ENCODE results near the gene OTOF. TPM values are rescaled to one million over a fixed set of nuclear protein-coding genes. Genes with fewer than 3 reads are reported as not detected.

Gene OTOF
- total and polyA plus RNA-seq, 4 donors, result 0.03 to 0.09 (median 0.08) TPM; not detected in 1

- H3K4me1 ChIP-seq (ENCODE audit: control insufficient read depth in 5 of 5, insufficient read depth in 5 of 5, low read length in 5 of 5), result peaks cover 0 to 12% (median 0%) of the 10 kb centered on the region in 5 donors
- no peak for DNase-seq
- 89 to 93% methylated on average over 14 of the region's 14 CpGs for WGBS, 2 donors
- H3K27ac ChIP-seq (ENCODE audit: low read depth in 1 of 2, low read length in 1 of 2), result no peak overlapping the region
- no peak for ATAC-seq (ENCODE audit: insufficient read depth, low FRiP score)
- no peaks in the 10 kb centered on the region for H3K9me3 ChIP-seq (ENCODE audit: control insufficient read depth in 4 of 4, insufficient read depth in 3 of 4, low read length in 3 of 4)
- H3K9ac ChIP-seq (ENCODE audit: insufficient read depth in 1 of 2, low read length in 2 of 2), result no peak overlapping the region
- no peak for TF ChIP-seq CTCF (IDR thresholded peaks at IDR 0.05; ENCODE audit: control extremely low read depth, extremely low read depth)
- H3K27me3 ChIP-seq (ENCODE audit: control insufficient read depth in 3 of 3, insufficient read depth in 3 of 3, low read length in 2 of 3), result no peaks in the 10 kb centered on the region
- no peaks in the 10 kb centered on the region for H3K36me3 ChIP-seq (ENCODE audit: control insufficient read depth in 4 of 4, insufficient read depth in 4 of 4, low read length in 4 of 4)
- H3K4me3 ChIP-seq, result no peak overlapping the region
Measured at GRCh38 chr2:26458365-26459042, 19.4 kb downstream of the OTOF start.

- ATAC-seq (ENCODE audit: insufficient read depth, low FRiP score), result no peak
- no peak overlapping the region for H3K27ac ChIP-seq (ENCODE audit: low read depth in 1 of 2, low read length in 1 of 2)
- no peak overlapping the region for H3K9ac ChIP-seq (ENCODE audit: insufficient read depth in 1 of 2, low read length in 2 of 2)
- WGBS, 2 donors, result 85 to 86% methylated on average over 19 of the region's 19 CpGs
- H3K9me3 ChIP-seq (ENCODE audit: control insufficient read depth in 4 of 4, insufficient read depth in 3 of 4, low read length in 3 of 4), result no peaks in the 10 kb centered on the region
- no peak overlapping the region for H3K4me3 ChIP-seq
- H3K27me3 ChIP-seq (ENCODE audit: control insufficient read depth in 3 of 3, insufficient read depth in 3 of 3, low read length in 2 of 3), result no peaks in the 10 kb centered on the region
- no peak for DNase-seq
- H3K4me1 ChIP-seq (ENCODE audit: control insufficient read depth in 5 of 5, insufficient read depth in 5 of 5, low read length in 5 of 5), result peaks cover 0 to 12% (median 0%) of the 10 kb centered on the region in 5 donors
- no peaks in the 10 kb centered on the region for H3K36me3 ChIP-seq (ENCODE audit: control insufficient read depth in 4 of 4, insufficient read depth in 4 of 4, low read length in 4 of 4)
- TF ChIP-seq CTCF (IDR thresholded peaks at IDR 0.05; ENCODE audit: control extremely low read depth, extremely low read depth), result no peak
Measured at GRCh38 chr2:26457695-26458364, 20.1 kb downstream of the OTOF start.

- Histone ChIP-seq H3K4me3 (no peak overlapping the region), H3K27me3 (ENCODE audit: control insufficient read depth in 3 of 3, insufficient read depth in 3 of 3, low read length in 2 of 3) (no peaks in the 10 kb centered on the region), H3K9ac (ENCODE audit: insufficient read depth in 1 of 2, low read length in 2 of 2) (no peak overlapping the region), H3K4me1 (ENCODE audit: control insufficient read depth in 5 of 5, insufficient read depth in 5 of 5, low read length in 5 of 5) (peaks cover 0 to 12% (median 0%) of the 10 kb centered on the region in 5 donors), H3K36me3 (ENCODE audit: control insufficient read depth in 4 of 4, insufficient read depth in 4 of 4, low read length in 4 of 4) (no peaks in the 10 kb centered on the region), H3K9me3 (ENCODE audit: control insufficient read depth in 4 of 4, insufficient read depth in 3 of 4, low read length in 3 of 4) (no peaks in the 10 kb centered on the region), H3K27ac (ENCODE audit: low read depth in 1 of 2, low read length in 1 of 2) (no peak overlapping the region)
- no peak for TF ChIP-seq CTCF (IDR thresholded peaks at IDR 0.05; ENCODE audit: control extremely low read depth, extremely low read depth)
- ATAC-seq (ENCODE audit: insufficient read depth, low FRiP score), result no peak
- 73 to 89% methylated on average over 11 of the region's 11 CpGs for WGBS, 2 donors
- DNase-seq, result no peak
Measured at GRCh38 chr2:26457251-26457666, 20.7 kb downstream of the OTOF start.
